Heart left ventricle (tissue), 13 donors: Measurements from ENCODE around the gene UBE2E2.

Experiments
- CTCF ChIP-seq, 12 donors: fragments of 200-600 bp; sonication (generic) in 4 of 12; IDR thresholded peaks; one replicate each; pipeline versions ENCODE4 v1.5.0 to v1.8.0; 2018 to 2022; ENCODE audit warnings: antibody characterized with exemption in 12 of 12, mild to moderate bottlenecking in 5 of 12
- POLR2A ChIP-seq, 2 donors: fragments of 450-650 bp; IDR thresholded peaks; one replicate each; pipeline ENCODE4 v1.6.1; 2017; ENCODE audit warnings: antibody characterized with exemption in 2 of 2, mild to moderate bottlenecking in 2 of 2, moderate library complexity in 2 of 2
- donor health status: ischemic (EF 13 %, LVEDD 7.1; RV severe dilation, severe dysfunction).
- donor health status: DM: no; HTN: yes; CAD: no.
- donor health status: DM: no; HTN: no; CAD: no.
- donor health status: ischemic (EF 25% LVEDD 6.9; RV normal size, moderate dysfunction).
- donor health status: ischemic (EF 25% LVEDD 5.7; RV mildly dilated, moderate dysfunction).
- donor health status: ischemic (EF 35%, LVEDD 5.7; RV mildly dilated, moderate dysfunction).
- donor health status: nonischemic (EF 11% LVEDD 7.7; RV severe dilation, severe dysfunction).
- donor health status: DM: yes; HTN: yes; CAD: no.
- donor health status: PGD.
- donor health status: ischemic (EF 29% LVEDD 5.4; RV normal size, mild dysfunction).
- donor health status: nonischemic (EF 23%, LVEDD 6.1; RV moderate dilation, normal function).

GRCh38 chr3:23198801-23199200 lies 4.3 kb upstream of the UBE2E2 start:
- TF ChIP-seq CTCF (IDR thresholded peaks at IDR 0.05) (no peak), POLR2A (IDR thresholded peaks at IDR 0.05) (no peak)
